ENCODE measurements around the gene PHAX.

GRCh38 chr5:126591549-126591948, 9.2 kb upstream of the PHAX start:
- TF ChIP-seq CTCF (IDR thresholded peaks at IDR 0.05; ENCODE audit: low read depth, low read length) = no peak
- no peak for TF ChIP-seq EZH2phosphoT487 (IDR thresholded peaks at IDR 0.05; ENCODE audit: low read depth)
